ENCODE data around the gene S1PR1. TPM values are rescaled to one million over a fixed set of nuclear protein-coding genes. Genes with fewer than 3 reads are reported as not detected.

S1PR1 gene
- total RNA-seq, 1 experiment from 2014 or later, result 0.86 TPM

DNA sequence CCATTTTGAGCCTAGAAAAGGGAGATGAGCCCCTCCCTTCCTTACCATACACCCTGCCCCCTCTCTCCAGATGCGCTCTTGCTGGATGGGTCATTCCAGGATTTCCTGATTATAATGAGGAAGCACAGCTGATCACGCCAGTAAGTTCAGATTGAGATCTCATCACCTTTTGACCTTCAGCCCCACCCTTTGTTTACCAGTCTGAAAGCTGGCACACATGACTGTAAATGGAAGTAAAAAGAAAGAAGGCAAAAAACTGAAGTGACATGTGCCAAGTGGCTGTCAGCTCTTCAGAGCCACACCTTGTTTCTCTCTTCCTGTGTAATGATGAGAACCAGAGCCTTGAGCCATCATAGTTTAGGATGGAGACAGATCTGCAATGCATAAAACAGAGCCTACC lies 27.9 kb downstream of the S1PR1 start:
- H3K27ac Mint-ChIP-seq (ENCODE audit: low read depth, unreplicated experiment), result peak overlapping the region; percentile 18
- H3K4me1 Mint-ChIP-seq (ENCODE audit: insufficient read depth, unreplicated experiment), result peaks cover 23% of the 10 kb centered on the region
- no peaks in the 10 kb centered on the region for H3K36me3 Mint-ChIP-seq (ENCODE audit: insufficient read depth, unreplicated experiment)
- TF ChIP-seq, protein P1, sequence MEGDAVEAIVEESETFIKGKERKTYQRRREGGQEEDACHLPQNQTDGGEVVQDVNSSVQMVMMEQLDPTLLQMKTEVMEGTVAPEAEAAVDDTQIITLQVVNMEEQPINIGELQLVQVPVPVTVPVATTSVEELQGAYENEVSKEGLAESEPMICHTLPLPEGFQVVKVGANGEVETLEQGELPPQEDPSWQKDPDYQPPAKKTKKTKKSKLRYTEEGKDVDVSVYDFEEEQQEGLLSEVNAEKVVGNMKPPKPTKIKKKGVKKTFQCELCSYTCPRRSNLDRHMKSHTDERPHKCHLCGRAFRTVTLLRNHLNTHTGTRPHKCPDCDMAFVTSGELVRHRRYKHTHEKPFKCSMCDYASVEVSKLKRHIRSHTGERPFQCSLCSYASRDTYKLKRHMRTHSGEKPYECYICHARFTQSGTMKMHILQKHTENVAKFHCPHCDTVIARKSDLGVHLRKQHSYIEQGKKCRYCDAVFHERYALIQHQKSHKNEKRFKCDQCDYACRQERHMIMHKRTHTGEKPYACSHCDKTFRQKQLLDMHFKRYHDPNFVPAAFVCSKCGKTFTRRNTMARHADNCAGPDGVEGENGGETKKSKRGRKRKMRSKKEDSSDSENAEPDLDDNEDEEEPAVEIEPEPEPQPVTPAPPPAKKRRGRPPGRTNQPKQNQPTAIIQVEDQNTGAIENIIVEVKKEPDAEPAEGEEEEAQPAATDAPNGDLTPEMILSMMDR (IDR thresholded peaks at IDR 0.05; ENCODE audit: unreplicated experiment), result no peak
- H3K9me3 Mint-ChIP-seq (ENCODE audit: unreplicated experiment), result no peaks in the 10 kb centered on the region
- no peak overlapping the region for H3K4me3 Mint-ChIP-seq (ENCODE audit: unreplicated experiment)
- ChIA-PET POLR2A (interaction anchor here (0.6 kb wide), 1 partner anchor 901 kb away, joined by 6 read pairs; no protein-coding TSS in a partner anchor), CTCF (interaction anchor here (0.5 to 9.2 kb wide), 4 partner anchors 13 to 801 kb away, joined by 3 to 88 read pairs (median 3); no protein-coding TSS in a partner anchor)
- intact Hi-C loops (cut with micrococcal nuclease), result no loop called here
- peak; percentile 11 for DNase-seq (ENCODE audit: unreplicated experiment)
- no peaks in the 10 kb centered on the region for H3K27me3 Mint-ChIP-seq (ENCODE audit: insufficient read depth, unreplicated experiment)
- no TSS peak for BruUV-seq (replicated peaks)

DNA sequence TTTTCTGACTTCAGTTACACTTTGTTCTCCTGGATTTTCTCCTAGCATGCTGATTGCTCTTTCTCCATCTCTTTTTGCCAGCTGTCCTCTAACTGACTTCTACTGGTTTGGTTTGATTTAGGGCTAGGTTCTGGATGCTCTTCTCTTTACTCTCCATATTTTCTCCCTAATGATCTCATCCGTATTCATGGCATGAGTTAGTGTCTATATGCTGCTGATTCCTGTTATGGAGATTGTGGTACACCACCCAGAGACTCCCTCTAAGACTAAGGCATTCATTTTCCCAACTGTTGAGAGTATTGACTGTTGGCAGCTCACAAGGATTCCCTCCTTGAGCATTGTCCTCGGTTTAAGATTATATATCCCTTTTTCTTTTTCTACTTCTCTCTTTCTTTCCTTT lies 28.9 kb downstream of the S1PR1 start:
- Mint-ChIP-seq H3K27ac (ENCODE audit: low read depth, unreplicated experiment) (no peak overlapping the region), H3K9me3 (ENCODE audit: unreplicated experiment) (no peaks in the 10 kb centered on the region), H3K36me3 (ENCODE audit: insufficient read depth, unreplicated experiment) (no peaks in the 10 kb centered on the region), H3K4me3 (ENCODE audit: unreplicated experiment) (no peak overlapping the region), H3K4me1 (ENCODE audit: insufficient read depth, unreplicated experiment) (peaks cover 13% of the 10 kb centered on the region), H3K27me3 (ENCODE audit: insufficient read depth, unreplicated experiment) (no peaks in the 10 kb centered on the region)
- DNase-seq (ENCODE audit: unreplicated experiment), result no peak
- no TSS peak for BruUV-seq (replicated peaks)
- ChIA-PET CTCF (interaction anchor here (0.6 to 9.2 kb wide), 4 partner anchors 22 to 240 kb away, joined by 3 to 88 read pairs (median 4); no protein-coding TSS in a partner anchor), POLR2A (interaction anchor here (0.6 kb wide), 1 partner anchor 737 kb away, joined by 3 read pairs; no protein-coding TSS in a partner anchor)
- intact Hi-C loops (cut with micrococcal nuclease), result no loop called here
- TF ChIP-seq, protein P1 (IDR thresholded peaks at IDR 0.05; ENCODE audit: unreplicated experiment), result no peak

DNA sequence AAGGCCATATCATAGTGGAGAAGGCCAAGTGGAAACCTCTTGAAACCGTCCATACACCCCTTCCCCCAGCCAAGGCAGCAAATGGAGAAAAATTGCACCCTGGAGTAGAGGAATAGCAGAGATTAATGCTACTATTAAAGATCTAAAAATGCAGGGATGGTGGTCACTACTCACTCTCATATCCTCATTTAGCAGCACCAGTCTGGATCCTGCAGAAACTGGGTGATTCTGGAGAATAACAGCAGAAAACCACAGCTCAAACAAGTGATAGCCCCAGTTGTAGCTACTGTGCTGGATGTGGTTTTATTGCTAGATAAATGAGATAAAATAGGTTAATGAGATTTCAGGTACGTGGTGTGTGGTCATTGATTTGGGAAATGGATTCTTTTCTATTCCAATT lies 30.3 kb downstream of the S1PR1 start:
- no TSS peak for BruUV-seq (replicated peaks)
- H3K27me3 Mint-ChIP-seq (ENCODE audit: insufficient read depth, unreplicated experiment), result no peaks in the 10 kb centered on the region
- H3K4me1 Mint-ChIP-seq (ENCODE audit: insufficient read depth, unreplicated experiment), result peaks cover 10% of the 10 kb centered on the region
- no peak for DNase-seq (ENCODE audit: unreplicated experiment)
- ChIA-PET CTCF (interaction anchor here (0.5 to 9.2 kb wide), 7 partner anchors 19 to 346 kb away, joined by 3 to 88 read pairs (median 4); no protein-coding TSS in a partner anchor), POLR2A (no interaction called here)
- H3K36me3 Mint-ChIP-seq (ENCODE audit: insufficient read depth, unreplicated experiment), result no peaks in the 10 kb centered on the region
- H3K27ac Mint-ChIP-seq (ENCODE audit: low read depth, unreplicated experiment), result no peak overlapping the region
- no peak overlapping the region for H3K4me3 Mint-ChIP-seq (ENCODE audit: unreplicated experiment)
- TF ChIP-seq, protein P1 (IDR thresholded peaks at IDR 0.05; ENCODE audit: unreplicated experiment), result no peak
- intact Hi-C loops (cut with micrococcal nuclease), result no loop called here
- no peaks in the 10 kb centered on the region for H3K9me3 Mint-ChIP-seq (ENCODE audit: unreplicated experiment)

DNA sequence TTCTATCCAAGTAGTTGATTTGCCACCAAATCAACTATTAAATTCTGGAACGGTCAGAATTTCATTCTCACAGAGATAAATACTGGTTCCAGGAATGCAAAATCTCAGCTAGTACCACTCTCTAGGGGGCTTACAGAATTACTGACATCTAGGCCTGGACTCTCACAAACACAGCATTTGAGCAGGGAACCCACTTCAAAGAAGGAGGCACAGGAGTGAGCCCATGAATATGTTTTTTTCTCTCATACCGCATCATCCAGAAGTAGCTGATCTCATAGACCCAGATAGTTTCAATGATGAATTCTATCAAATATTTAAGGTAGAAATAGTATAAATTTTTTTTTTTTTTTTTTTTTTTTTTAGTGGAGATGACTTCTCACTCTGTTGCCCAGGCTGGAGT lies 32.1 kb downstream of the S1PR1 start:
- no peaks in the 10 kb centered on the region for H3K9me3 Mint-ChIP-seq (ENCODE audit: unreplicated experiment)
- no peak for DNase-seq (ENCODE audit: unreplicated experiment)
- TF ChIP-seq, protein P1 (IDR thresholded peaks at IDR 0.05; ENCODE audit: unreplicated experiment), result no peak
- H3K27ac Mint-ChIP-seq (ENCODE audit: low read depth, unreplicated experiment), result no peak overlapping the region
- POLR2A ChIA-PET, result no interaction called here
- H3K27me3 Mint-ChIP-seq (ENCODE audit: insufficient read depth, unreplicated experiment), result no peaks in the 10 kb centered on the region
- BruUV-seq (replicated peaks), result no TSS peak
- CTCF ChIA-PET, result interaction anchor here (2.5 to 9.2 kb wide), 2 partner anchors 19 to 30 kb away, joined by 14 to 88 read pairs; no protein-coding TSS in a partner anchor
- peaks cover 10% of the 10 kb centered on the region for H3K4me1 Mint-ChIP-seq (ENCODE audit: insufficient read depth, unreplicated experiment)
- no peaks in the 10 kb centered on the region for H3K36me3 Mint-ChIP-seq (ENCODE audit: insufficient read depth, unreplicated experiment)
- intact Hi-C loops (cut with micrococcal nuclease), result no loop called here
- H3K4me3 Mint-ChIP-seq (ENCODE audit: unreplicated experiment), result no peak overlapping the region

Data from MCF 10A (cell line).